ENCODE results near the gene THRB.

The THRB gene

GRCh38 chr3:24521420-24522145 is 26.9 kb upstream of the THRB start:
- TF ChIP-seq CTCF (IDR thresholded peaks at IDR 0.05; ENCODE audit: low read length, missing control alignments): no peak
- peak overlapping the region; percentile 52 for H3K4me3 ChIP-seq (replicated peaks; ENCODE audit: low read depth, low read length)
- no peak for DNase-seq (ENCODE audit: low read depth)

DNA sequence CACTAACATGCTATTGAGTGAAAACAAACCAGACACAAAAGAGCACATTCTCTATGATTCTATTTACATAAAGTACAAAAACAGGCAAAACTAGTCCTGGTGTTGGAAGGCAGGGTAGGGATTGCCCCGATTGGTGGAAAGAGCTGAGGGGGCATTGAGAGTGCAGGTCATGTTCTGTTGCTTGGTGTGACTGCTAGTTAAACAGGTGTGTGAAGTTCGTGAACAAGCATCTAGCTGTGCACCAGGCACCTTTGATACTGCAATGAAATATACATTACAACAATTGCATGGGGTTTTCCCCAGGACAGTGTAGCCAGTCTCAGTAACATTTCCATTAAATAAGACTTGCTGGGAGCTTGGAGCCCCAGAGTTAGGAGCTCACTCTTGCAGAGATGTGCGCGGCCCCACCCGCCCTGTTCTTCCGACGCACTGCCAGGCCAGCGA is 26.3 kb upstream of the THRB start:
- no peak for DNase-seq (ENCODE audit: low read depth)
- peak overlapping the region; percentile 52 for H3K4me3 ChIP-seq (replicated peaks; ENCODE audit: low read depth, low read length)
- TF ChIP-seq CTCF (IDR thresholded peaks at IDR 0.05; ENCODE audit: low read length, missing control alignments): no peak

DNA sequence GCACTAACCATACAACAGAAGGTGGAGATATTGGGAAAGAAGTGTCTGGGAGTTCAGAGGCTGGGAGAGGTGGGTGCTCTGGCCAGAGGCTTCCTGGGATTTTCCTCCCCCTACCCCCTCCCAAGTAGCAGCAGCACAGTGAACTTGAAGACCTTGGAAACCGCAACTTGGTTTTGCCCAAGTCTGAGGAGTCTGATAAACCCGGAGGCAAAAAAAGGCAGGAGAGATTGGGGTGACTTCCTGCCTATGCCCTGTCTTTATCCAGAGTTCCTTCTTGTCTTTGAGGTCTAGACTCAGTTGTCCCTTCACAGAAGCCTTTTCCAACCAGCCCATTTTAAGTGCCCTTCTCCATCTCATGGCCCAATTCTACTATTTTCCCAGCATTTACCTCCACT is 25.4 kb upstream of the THRB start:
- DNase-seq (ENCODE audit: low read depth): no peak
- no peak overlapping the region for H3K4me3 ChIP-seq (replicated peaks; ENCODE audit: low read depth, low read length)
- TF ChIP-seq CTCF (IDR thresholded peaks at IDR 0.05; ENCODE audit: low read length, missing control alignments): no peak

DNA sequence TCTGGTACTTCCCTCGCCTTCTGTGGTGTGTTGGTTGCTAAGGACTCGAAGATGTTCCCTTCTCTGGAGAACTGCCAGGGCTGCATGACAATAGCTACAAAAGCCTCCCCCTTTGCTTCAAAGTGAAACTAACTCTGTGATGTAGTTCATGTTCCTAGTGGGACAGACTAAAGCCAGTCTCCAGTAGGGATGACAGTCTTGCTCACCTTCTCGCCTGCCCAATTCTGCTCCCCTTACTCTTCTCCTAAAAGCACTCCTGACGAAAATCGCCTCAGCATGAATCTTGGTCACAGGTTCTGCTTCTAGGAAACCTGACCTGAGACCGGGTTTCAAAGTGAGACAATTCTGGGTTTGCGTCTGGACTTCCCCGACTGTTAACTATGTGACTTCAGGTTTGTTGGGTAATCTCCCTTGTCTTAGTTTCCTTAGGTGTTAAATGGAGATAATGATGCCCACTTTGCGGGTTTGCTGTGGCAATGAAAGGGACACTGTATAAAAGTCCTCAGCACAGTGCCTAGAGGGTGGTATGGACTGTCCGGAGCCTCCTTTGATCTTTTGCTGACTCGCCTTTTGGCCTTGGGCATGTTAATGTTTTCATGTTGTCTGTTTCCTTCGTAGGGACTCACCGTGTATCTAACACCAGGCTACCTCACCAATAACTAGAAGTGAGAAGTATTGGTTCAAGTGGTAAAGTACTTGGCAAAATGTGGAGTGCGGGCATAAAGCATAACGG is 24.9 kb upstream of the THRB start:
- no peak for TF ChIP-seq CTCF (IDR thresholded peaks at IDR 0.05; ENCODE audit: low read length, missing control alignments)
- no peak for DNase-seq (ENCODE audit: low read depth)
- no peak overlapping the region for H3K4me3 ChIP-seq (replicated peaks; ENCODE audit: low read depth, low read length)

- no peak overlapping the region for H3K4me3 ChIP-seq (replicated peaks; ENCODE audit: low read depth, low read length)
- DNase-seq (ENCODE audit: low read depth): no peak
- TF ChIP-seq CTCF (IDR thresholded peaks at IDR 0.05; ENCODE audit: low read length, missing control alignments): no peak
These were observed 24.3 kb upstream of the THRB start for GRCh38 chr3:24518990-24519367.

DNA sequence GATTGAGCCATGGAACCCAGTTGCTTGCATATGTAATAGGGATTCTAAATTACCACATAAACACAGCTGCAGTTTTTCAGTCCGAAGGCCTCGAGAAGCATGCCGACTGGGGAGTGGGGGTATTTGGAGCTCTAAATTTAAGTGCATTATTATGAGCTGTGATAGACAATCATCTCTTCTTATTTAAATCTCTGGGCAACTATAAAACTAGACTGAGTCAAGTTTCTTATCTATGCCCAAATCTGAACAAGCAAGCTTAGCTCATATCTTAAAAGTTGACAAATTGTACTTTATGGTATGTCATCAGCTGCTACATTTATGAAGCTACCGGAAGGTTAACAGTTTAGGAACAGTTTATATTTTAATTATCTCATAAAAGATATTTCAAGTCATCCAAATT is 19.5 kb upstream of the THRB start:
- DNase-seq (ENCODE audit: low read depth): no peak
- H3K4me3 ChIP-seq (replicated peaks; ENCODE audit: low read depth, low read length): no peak overlapping the region
- no peak for TF ChIP-seq CTCF (IDR thresholded peaks at IDR 0.05; ENCODE audit: low read length, missing control alignments)

Measured in fibroblast of pulmonary artery (primary cell).